ENCODE measurements around the gene SV2B.

The SV2B gene

DNA sequence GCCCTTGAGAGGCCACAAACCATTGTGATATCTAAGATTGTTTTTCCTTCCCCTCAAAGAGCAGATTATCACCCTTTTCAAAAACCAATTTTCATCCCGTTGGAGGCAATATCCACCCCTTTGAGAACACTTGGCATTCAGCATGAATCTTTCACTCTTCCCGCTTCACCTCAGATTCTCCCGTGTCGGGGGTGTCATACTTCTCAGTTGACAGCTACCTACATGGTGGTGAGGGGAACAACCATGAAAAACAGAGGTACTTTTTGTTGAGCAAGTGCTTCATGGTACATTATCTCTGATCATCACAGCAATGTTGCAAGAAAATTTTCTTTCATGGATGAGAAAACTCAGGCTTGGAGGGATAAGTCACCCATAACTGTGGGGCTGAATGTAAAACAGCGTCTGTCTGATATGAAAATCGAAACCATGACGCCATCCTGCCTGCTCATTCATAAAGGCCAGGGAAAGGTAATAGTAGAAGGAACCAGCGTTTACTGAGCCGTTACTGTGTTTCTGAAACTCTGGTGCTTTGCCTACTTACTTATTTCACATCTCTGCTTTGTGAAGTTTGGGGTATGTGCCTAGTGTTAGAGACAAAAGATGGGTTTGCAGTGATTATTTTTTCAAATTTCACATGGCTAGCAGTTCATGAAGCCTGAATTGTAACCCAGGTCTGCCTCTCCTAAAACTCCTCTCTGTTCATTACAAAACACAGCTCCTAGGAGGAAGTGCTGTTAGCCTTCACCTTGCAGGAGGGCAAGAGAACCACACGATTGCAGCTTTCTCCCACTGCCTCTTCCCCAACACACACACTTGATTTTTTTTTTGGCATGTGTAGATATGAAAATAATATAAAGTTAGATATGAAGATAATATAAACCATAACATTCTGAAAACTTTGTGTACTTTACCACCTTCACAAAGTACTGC is 35.4 kb downstream of the SV2B start (continued):
- TF ChIP-seq, protein P1, sequence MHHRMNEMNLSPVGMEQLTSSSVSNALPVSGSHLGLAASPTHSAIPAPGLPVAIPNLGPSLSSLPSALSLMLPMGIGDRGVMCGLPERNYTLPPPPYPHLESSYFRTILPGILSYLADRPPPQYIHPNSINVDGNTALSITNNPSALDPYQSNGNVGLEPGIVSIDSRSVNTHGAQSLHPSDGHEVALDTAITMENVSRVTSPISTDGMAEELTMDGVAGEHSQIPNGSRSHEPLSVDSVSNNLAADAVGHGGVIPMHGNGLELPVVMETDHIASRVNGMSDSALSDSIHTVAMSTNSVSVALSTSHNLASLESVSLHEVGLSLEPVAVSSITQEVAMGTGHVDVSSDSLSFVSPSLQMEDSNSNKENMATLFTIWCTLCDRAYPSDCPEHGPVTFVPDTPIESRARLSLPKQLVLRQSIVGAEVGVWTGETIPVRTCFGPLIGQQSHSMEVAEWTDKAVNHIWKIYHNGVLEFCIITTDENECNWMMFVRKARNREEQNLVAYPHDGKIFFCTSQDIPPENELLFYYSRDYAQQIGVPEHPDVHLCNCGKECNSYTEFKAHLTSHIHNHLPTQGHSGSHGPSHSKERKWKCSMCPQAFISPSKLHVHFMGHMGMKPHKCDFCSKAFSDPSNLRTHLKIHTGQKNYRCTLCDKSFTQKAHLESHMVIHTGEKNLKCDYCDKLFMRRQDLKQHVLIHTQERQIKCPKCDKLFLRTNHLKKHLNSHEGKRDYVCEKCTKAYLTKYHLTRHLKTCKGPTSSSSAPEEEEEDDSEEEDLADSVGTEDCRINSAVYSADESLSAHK (tag by site-specific recombination; IDR thresholded peaks at IDR 0.05), result no peak
- TF ChIP-seq, protein P2, sequence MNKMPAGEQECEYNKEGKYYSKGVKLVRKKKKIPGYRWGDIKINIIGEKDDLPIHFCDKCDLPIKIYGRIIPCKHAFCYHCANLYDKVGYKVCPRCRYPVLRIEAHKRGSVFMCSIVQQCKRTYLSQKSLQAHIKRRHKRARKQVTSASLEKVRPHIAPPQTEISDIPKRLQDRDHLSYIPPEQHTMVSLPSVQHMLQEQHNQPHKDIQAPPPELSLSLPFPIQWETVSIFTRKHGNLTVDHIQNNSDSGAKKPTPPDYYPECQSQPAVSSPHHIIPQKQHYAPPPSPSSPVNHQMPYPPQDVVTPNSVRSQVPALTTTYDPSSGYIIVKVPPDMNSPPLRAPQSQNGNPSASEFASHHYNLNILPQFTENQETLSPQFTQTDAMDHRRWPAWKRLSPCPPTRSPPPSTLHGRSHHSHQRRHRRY (tag by site-specific recombination; IDR thresholded peaks at IDR 0.05), result no peak
- TF ChIP-seq ZNF658 (tag by site-specific recombination; IDR thresholded peaks at IDR 0.05), result no peak
- TF ChIP-seq, protein P3, sequence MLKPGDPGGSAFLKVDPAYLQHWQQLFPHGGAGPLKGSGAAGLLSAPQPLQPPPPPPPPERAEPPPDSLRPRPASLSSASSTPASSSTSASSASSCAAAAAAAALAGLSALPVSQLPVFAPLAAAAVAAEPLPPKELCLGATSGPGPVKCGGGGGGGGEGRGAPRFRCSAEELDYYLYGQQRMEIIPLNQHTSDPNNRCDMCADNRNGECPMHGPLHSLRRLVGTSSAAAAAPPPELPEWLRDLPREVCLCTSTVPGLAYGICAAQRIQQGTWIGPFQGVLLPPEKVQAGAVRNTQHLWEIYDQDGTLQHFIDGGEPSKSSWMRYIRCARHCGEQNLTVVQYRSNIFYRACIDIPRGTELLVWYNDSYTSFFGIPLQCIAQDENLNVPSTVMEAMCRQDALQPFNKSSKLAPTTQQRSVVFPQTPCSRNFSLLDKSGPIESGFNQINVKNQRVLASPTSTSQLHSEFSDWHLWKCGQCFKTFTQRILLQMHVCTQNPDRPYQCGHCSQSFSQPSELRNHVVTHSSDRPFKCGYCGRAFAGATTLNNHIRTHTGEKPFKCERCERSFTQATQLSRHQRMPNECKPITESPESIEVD (tag by site-specific recombination; IDR thresholded peaks at IDR 0.05), result no peak
- no peak for TF ChIP-seq ZNF169 (tag by site-specific recombination; IDR thresholded peaks at IDR 0.05)
- no peak for TF ChIP-seq ZNF354C (tag by site-specific recombination; IDR thresholded peaks at IDR 0.05; ENCODE audit: borderline replicate concordance, low read depth)

DNA sequence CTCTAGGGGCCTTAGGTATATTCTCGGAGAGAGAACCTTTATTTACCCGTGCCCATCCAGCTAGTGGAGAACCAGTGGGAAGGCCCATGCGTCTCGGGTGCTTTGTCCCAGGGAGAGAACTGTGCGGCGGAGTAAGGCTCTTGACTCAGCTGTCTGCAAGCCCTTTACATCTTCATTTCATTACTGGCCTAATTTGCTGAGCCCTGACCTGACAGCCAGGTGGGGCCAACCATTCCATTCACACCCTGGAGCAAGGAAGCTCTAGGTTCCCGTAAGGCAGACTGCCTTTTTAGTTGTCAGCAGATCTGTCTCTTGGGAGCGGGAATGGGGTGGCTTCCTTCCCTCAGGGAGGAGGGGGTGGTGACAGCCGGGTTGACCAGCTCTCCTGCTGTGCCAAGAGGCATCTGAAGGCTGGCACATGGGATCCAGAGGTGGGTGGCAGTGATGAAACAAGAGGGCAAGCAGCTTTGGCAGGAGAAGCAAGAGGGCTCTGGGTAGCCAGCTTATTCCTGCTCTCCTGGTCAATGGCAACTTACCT is 36.4 kb downstream of the SV2B start:
- no peaks in the 10 kb centered on the region for H3K4me1 ChIP-seq (ENCODE audit: control insufficient read depth, insufficient read depth, low read length)
- ChIA-PET POLR2A (no interaction called here), CTCF (interaction anchor here (0.6 to 1.1 kb wide), 2 partner anchors 80 to 180 kb away, joined by 3 to 4 read pairs; no protein-coding TSS in a partner anchor)
- no peaks in the 10 kb centered on the region for H3K36me3 ChIP-seq (ENCODE audit: control insufficient read depth in 2 of 2, insufficient read depth in 1 of 2, low read length in 2 of 2)
- no peak overlapping the region for H3K4me3 ChIP-seq (ENCODE audit: low read depth, low read length)
- H3K9me3 ChIP-seq (ENCODE audit: control insufficient read depth, insufficient read depth, low read depth, low read length), result no peaks in the 10 kb centered on the region
- no peak overlapping the region for H3K27ac ChIP-seq (ENCODE audit: extremely low read depth, low read depth, low read length)
- TF ChIP-seq, protein P4, sequence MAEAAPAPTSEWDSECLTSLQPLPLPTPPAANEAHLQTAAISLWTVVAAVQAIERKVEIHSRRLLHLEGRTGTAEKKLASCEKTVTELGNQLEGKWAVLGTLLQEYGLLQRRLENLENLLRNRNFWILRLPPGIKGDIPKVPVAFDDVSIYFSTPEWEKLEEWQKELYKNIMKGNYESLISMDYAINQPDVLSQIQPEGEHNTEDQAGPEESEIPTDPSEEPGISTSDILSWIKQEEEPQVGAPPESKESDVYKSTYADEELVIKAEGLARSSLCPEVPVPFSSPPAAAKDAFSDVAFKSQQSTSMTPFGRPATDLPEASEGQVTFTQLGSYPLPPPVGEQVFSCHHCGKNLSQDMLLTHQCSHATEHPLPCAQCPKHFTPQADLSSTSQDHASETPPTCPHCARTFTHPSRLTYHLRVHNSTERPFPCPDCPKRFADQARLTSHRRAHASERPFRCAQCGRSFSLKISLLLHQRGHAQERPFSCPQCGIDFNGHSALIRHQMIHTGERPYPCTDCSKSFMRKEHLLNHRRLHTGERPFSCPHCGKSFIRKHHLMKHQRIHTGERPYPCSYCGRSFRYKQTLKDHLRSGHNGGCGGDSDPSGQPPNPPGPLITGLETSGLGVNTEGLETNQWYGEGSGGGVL (tag by site-specific recombination; IDR thresholded peaks at IDR 0.05), result no peak

DNA sequence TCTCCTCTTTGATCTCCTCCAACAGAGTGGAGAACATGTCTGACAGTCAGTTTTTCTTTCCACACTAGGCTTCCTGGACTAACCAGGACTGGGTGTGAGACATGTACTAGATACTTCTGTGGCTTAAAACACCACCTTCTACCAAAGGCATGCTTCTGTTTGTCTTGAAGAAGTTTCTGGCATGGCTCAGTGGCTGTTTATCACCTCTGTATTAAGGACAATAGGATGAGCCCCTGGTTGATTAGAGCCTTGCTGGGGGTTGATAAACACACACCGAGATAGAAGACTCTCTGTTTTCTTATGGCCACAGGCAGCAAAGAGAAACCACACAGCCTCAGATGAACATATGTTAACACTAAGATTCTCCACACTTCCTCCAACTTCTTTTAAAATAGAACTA is 40.5 kb downstream of the SV2B start:
- CTCF ChIA-PET, result interaction anchor here (0.9 to 1.3 kb wide), 7 partner anchors 11 to 104 kb away, joined by 3 to 6 read pairs (median 5); partner anchors contain the start of gene SV2B

DNA sequence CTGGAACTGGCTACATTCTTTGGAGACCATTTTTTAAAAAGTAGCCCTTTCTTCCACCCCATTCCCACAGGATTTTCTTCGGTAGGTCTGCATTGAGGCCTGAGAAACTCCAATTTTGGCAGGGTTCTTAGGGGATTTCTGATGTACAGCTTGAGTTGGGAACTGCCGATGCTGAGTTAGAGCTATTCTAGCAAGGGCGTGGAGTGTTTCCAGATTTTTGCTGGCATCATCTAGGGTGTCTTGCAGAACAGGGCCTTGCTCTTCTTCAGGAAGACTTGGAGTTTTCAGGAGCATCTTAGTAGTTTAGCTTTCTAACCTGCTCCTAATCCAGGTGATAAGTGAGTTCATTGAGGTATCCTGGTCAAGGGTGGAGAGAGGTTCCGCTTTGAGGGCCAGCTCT is 41.0 kb downstream of the SV2B start:
- POLR2A ChIA-PET, result interaction anchor here (0.6 kb wide), 1 partner anchor 172 kb away, joined by 4 read pairs; no protein-coding TSS in a partner anchor

More for the DNA sequence above, 40.5 kb downstream of the SV2B start:
- Histone ChIP-seq H3K27ac (ENCODE audit: extremely low read depth, low read depth, low read length) (no peak overlapping the region), H3K4me3 (ENCODE audit: low read depth, low read length) (no peak overlapping the region), H3K36me3 (ENCODE audit: control insufficient read depth in 2 of 2, insufficient read depth in 1 of 2, low read length in 2 of 2) (no peaks in the 10 kb centered on the region), H3K9me3 (ENCODE audit: control insufficient read depth, insufficient read depth, low read depth, low read length) (no peaks in the 10 kb centered on the region), H3K4me1 (ENCODE audit: control insufficient read depth, insufficient read depth, low read length) (no peaks in the 10 kb centered on the region)
- POLR2A ChIA-PET, result no interaction called here
- no peak for TF ChIP-seq ZBTB20 (tag by site-specific recombination; IDR thresholded peaks at IDR 0.05)
- no peak for TF ChIP-seq EGR2 (tag by site-specific recombination; IDR thresholded peaks at IDR 0.05; ENCODE audit: low read depth)

More for the DNA sequence above, 41.0 kb downstream of the SV2B start:
- no peaks in the 10 kb centered on the region for H3K9me3 ChIP-seq (ENCODE audit: control insufficient read depth, insufficient read depth, low read depth, low read length)
- H3K27ac ChIP-seq (ENCODE audit: extremely low read depth, low read depth, low read length), result no peak overlapping the region
- H3K4me3 ChIP-seq (ENCODE audit: low read depth, low read length), result no peak overlapping the region
- no peaks in the 10 kb centered on the region for H3K4me1 ChIP-seq (ENCODE audit: control insufficient read depth, insufficient read depth, low read length)
- no peaks in the 10 kb centered on the region for H3K36me3 ChIP-seq (ENCODE audit: control insufficient read depth in 2 of 2, insufficient read depth in 1 of 2, low read length in 2 of 2)
- TF ChIP-seq ZNF626 (tag by site-specific recombination; IDR thresholded peaks at IDR 0.05), result no peak
- CTCF ChIA-PET, result interaction anchor here (1.1 to 1.3 kb wide), 5 partner anchors 12 to 104 kb away, joined by 3 to 6 read pairs (median 3); partner anchors contain the start of gene SV2B
